Caco-2 (cell line): Measurements from ENCODE around the gene PTCD3. TPM values are rescaled to one million over a fixed set of nuclear protein-coding genes. Genes with fewer than 3 reads are reported as not detected.

Source experiments
- BruUV-seq: library from RNA; stranded (reverse); fragments of 400-500 nt; replicated peaks from 2 replicates; lab custom pipeline; 2021; lab: Mats Ljungman, UMichigan
- CTCF ChIA-PET: fragments of 300-600 bp; sonication (Branson Sonifier 250); formaldehyde crosslinking; loops from one replicate; lab custom pipeline; 2022; ENCODE audit warnings: antibody characterized with exemption; lab: Charles Lee
- POLR2A ChIA-PET: fragments of 300-600 bp; sonication (Branson Sonifier 250); formaldehyde crosslinking; loops from one replicate; lab custom pipeline; 2022; ENCODE audit warnings: antibody characterized with exemption; lab: Charles Lee
- DNase-seq, 2 experiments: peaks; one replicate each; pipeline versions ENCODE4 v3.0.0 to v3.0.0-alpha.2; 2020 to 2022
- H3K27me3 ChIP-seq: replicated peaks from 2 replicates; pipeline ENCODE4 v1.6.0; 2011; ENCODE audit warnings: low read length; ENCODE audit not compliant: control insufficient read depth, insufficient read depth
- H3K36me3 ChIP-seq: 2 replicates; pipeline ENCODE4 v1.5.1; 2011; ENCODE audit warnings: low read length; ENCODE audit not compliant: control insufficient read depth, insufficient read depth
- H3K4me1 ChIP-seq: fragments of 250-450 bp; sonication (Bioruptor Pico); 2 replicates; pipeline ENCODE4 v1.5.1; 2020; ENCODE audit warnings: mild to moderate bottlenecking
- H3K4me3 ChIP-seq: 2 replicates; pipeline ENCODE4 v1.5.1; 2011; ENCODE audit warnings: low read depth, mild to moderate bottlenecking, control low read depth, low read length
- H3K9me3 ChIP-seq: fragments of 250-450 bp; sonication (Bioruptor Pico); 2 replicates; pipeline ENCODE4 v1.5.1; 2020; ENCODE audit warnings: mild to moderate bottlenecking, moderate library complexity
- H3K27ac Mint-ChIP-seq: one replicate; pipeline ENCODE4 v1.8.0; 2022; ENCODE audit warnings: mixed read lengths; ENCODE audit not compliant: unreplicated experiment
- H3K27me3 Mint-ChIP-seq: one replicate; pipeline ENCODE4 v1.8.0; 2022; ENCODE audit warnings: mixed read lengths; ENCODE audit not compliant: insufficient read depth, unreplicated experiment
- H3K36me3 Mint-ChIP-seq: one replicate; pipeline ENCODE4 v1.8.0; 2022; ENCODE audit warnings: mild to moderate bottlenecking, mixed read lengths; ENCODE audit not compliant: insufficient read depth, unreplicated experiment
- H3K4me1 Mint-ChIP-seq: one replicate; pipeline ENCODE4 v1.8.0; 2022; ENCODE audit warnings: low read depth, mixed read lengths; ENCODE audit not compliant: unreplicated experiment
- H3K4me3 Mint-ChIP-seq: one replicate; pipeline ENCODE4 v1.8.0; 2022; ENCODE audit warnings: mild to moderate bottlenecking, moderate library complexity, mixed read lengths; ENCODE audit not compliant: unreplicated experiment
- H3K9me3 Mint-ChIP-seq: one replicate; pipeline ENCODE4 v1.8.0; 2022; ENCODE audit warnings: mixed read lengths; ENCODE audit not compliant: unreplicated experiment
- CTCF ChIP-seq, 2 experiments: fragments of 200-600 bp in 1 of 2; IDR thresholded peaks; 1 replicate in 1 of 2; 2 replicates in 1 of 2; pipeline versions ENCODE4 v1.5.1 to v1.8.0; 2011 to 2022; ENCODE audit warnings: antibody characterized with exemption in 1 of 2, control low read depth in 1 of 2, inconsistent platforms in 1 of 2, low read depth in 1 of 2, low read length in 1 of 2, mild to moderate bottlenecking in 1 of 2, moderate library complexity in 1 of 2; ENCODE audit not compliant: insufficient read depth in 1 of 2, severe bottlenecking in 1 of 2, unreplicated experiment in 1 of 2
- intact Hi-C: fragments of 100-400 bp; cut with micrococcal nuclease; formaldehyde crosslinking; loops from one replicate; pipeline ENCODE4 v1.10.0; 2022; ENCODE audit not compliant: unreplicated experiment
- total RNA-seq: library from RNA; stranded (reverse); gene quantifications from 2 replicates; pipeline ENCODE4 v1.2.3, GENCODE V29; 2022

Gene PTCD3
- total RNA-seq, 1 experiment from 2014 or later = 282 TPM

DNA sequence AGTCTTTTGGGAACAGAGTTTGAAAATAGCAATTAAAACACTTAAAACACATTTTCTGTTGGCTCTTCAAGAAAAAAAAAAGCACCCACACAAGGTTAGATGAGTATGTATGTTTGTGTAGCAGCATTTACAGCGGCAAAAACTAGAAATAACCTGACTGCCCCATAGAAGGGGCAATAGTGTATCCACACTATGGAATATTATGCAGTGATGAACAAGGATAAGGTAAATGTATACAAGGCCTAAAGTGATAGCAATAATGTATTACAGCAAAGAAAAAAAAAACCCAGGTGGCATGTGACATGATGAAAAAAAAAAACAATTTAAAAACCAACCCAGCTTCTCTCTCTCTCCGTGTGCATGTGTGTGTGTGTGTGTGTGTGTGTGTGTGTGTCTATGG, 35.2 kb upstream of the PTCD3 start:
- DNase-seq = no peak
- POLR2A ChIA-PET = no interaction called here
- H3K27me3 Mint-ChIP-seq = no peaks in the 10 kb centered on the region
- intact Hi-C loops = loop anchor here (10.0 kb wide), 1 partner anchor 186 kb away; the partner anchor contains the start of gene ST3GAL5
- peaks cover 83% of the 10 kb centered on the region for H3K36me3 Mint-ChIP-seq
- H3K36me3 ChIP-seq = peaks cover 3% of the 10 kb centered on the region
- H3K9me3 Mint-ChIP-seq = peaks cover 2% of the 10 kb centered on the region
- H3K9me3 ChIP-seq = no peaks in the 10 kb centered on the region
- CTCF ChIA-PET = interaction anchor here (1.5 kb wide), 1 partner anchor 9 kb away, joined by 5 read pairs; no protein-coding TSS in a partner anchor
- H3K27ac Mint-ChIP-seq = no peak overlapping the region
- BruUV-seq = no TSS peak
- no peak overlapping the region for H3K4me3 ChIP-seq
- no peaks in the 10 kb centered on the region for H3K27me3 ChIP-seq
- no peaks in the 10 kb centered on the region for H3K4me1 ChIP-seq
- H3K4me1 Mint-ChIP-seq = no peaks in the 10 kb centered on the region
- no peak for TF ChIP-seq CTCF (IDR thresholded peaks at IDR 0.05; ENCODE audit: insufficient read depth in 1 of 2, low read depth in 1 of 2, low read length in 1 of 2, severe bottlenecking in 1 of 2, unreplicated experiment in 1 of 2)
- H3K4me3 Mint-ChIP-seq = no peak overlapping the region

GRCh38 chr2:86072271-86072858, 33.7 kb upstream of the PTCD3 start:
- H3K9me3 Mint-ChIP-seq = no peaks in the 10 kb centered on the region
- no peaks in the 10 kb centered on the region for H3K27me3 ChIP-seq
- intact Hi-C loops = loop anchor here (10.0 kb wide), 1 partner anchor 188 kb away; the partner anchor contains the start of gene ST3GAL5
- peaks cover 84% of the 10 kb centered on the region for H3K36me3 Mint-ChIP-seq
- CTCF ChIA-PET = no interaction called here
- no peak overlapping the region for H3K4me3 Mint-ChIP-seq
- POLR2A ChIA-PET = no interaction called here
- no peak overlapping the region for H3K4me3 ChIP-seq
- BruUV-seq = no TSS peak
- H3K4me1 ChIP-seq = no peaks in the 10 kb centered on the region
- H3K9me3 ChIP-seq = no peaks in the 10 kb centered on the region
- H3K36me3 ChIP-seq = peaks cover 1% of the 10 kb centered on the region
- TF ChIP-seq CTCF (IDR thresholded peaks at IDR 0.05; ENCODE audit: insufficient read depth in 1 of 2, low read depth in 1 of 2, low read length in 1 of 2, severe bottlenecking in 1 of 2, unreplicated experiment in 1 of 2) = no peak
- no peaks in the 10 kb centered on the region for H3K27me3 Mint-ChIP-seq
- H3K27ac Mint-ChIP-seq = no peak overlapping the region
- H3K4me1 Mint-ChIP-seq = no peaks in the 10 kb centered on the region
- no peak for DNase-seq

DNA sequence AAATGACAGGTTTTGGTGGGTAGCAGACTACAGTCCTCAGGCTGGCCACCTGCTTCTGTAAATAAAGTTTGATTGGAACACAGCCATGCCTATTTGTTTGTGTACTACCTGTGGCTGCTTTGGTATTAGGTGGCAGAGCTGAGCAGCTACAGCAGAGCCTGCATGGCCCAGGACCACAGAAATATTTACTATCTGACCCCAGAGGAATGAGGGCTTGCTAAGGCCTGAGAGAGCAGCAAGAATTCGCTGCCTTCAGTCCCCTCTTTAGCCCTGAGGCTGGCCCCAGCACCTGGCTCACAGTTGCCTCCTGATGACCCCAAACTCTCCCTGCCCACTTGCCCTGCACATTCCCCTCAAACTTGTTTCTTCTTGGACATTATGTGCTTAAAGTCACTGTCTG, 32.8 kb upstream of the PTCD3 start:
- H3K4me3 Mint-ChIP-seq = no peak overlapping the region
- Histone ChIP-seq H3K4me3 (no peak overlapping the region), H3K4me1 (no peaks in the 10 kb centered on the region), H3K27me3 (no peaks in the 10 kb centered on the region), H3K36me3 (peaks cover 1% of the 10 kb centered on the region; the same call in 1 of the 2 replicates), H3K9me3 (no peaks in the 10 kb centered on the region)
- H3K36me3 Mint-ChIP-seq = peaks cover 87% of the 10 kb centered on the region
- no peaks in the 10 kb centered on the region for H3K4me1 Mint-ChIP-seq
- POLR2A ChIA-PET = no interaction called here
- no peaks in the 10 kb centered on the region for H3K9me3 Mint-ChIP-seq
- intact Hi-C loops = loop anchor here (10.0 kb wide), 1 partner anchor 188 kb away; the partner anchor contains the start of gene ST3GAL5
- no peak for DNase-seq
- TF ChIP-seq CTCF (IDR thresholded peaks at IDR 0.05; ENCODE audit: insufficient read depth in 1 of 2, low read depth in 1 of 2, low read length in 1 of 2, severe bottlenecking in 1 of 2, unreplicated experiment in 1 of 2) = no peak
- no peaks in the 10 kb centered on the region for H3K27me3 Mint-ChIP-seq
- no peak overlapping the region for H3K27ac Mint-ChIP-seq
- BruUV-seq = no TSS peak
- CTCF ChIA-PET = no interaction called here
